ENCODE results near the gene SLC9A5. TPM values are rescaled to one million over a fixed set of nuclear protein-coding genes. Genes with fewer than 3 reads are reported as not detected.

SLC9A5 gene
- total and polyA plus RNA-seq, 3 donors from 2014 or later, result 4.8 to 15.7 (median 6.8) TPM

GRCh38 chr16:67264277-67264676 is 15.5 kb downstream of the SLC9A5 start:
- no peak overlapping the region for H3K27ac ChIP-seq
- TF ChIP-seq CTCF (IDR thresholded peaks at IDR 0.05), result no peak
- no peak for TF ChIP-seq POLR2A (IDR thresholded peaks at IDR 0.05)
- H3K4me3 ChIP-seq, result no peak overlapping the region
- no peaks in the 10 kb centered on the region for H3K9me3 ChIP-seq
- WGBS, 2 donors, result 82 to 89% methylated on average over 2 to 9 of the region's 9 CpGs
- H3K36me3 ChIP-seq (ENCODE audit: low read depth, missing control alignments), result no peaks in the 10 kb centered on the region
- DNase-seq, result no peak
- no peaks in the 10 kb centered on the region for H3K4me1 ChIP-seq
- H3K27me3 ChIP-seq, result no peaks in the 10 kb centered on the region
- intact Hi-C loops (cut with DNase I; ENCODE audit: low total_unique reads), result no loop called here

GRCh38 chr16:67264866-67265265 is 16.1 kb downstream of the SLC9A5 start:
- WGBS, 2 donors, result 89 to 92% methylated on average over 5 of the region's 5 CpGs
- DNase-seq, result no peak
- Histone ChIP-seq H3K27ac (no peak overlapping the region), H3K27me3 (no peaks in the 10 kb centered on the region), H3K4me3 (no peak overlapping the region), H3K4me1 (no peaks in the 10 kb centered on the region), H3K9me3 (no peaks in the 10 kb centered on the region), H3K36me3 (ENCODE audit: low read depth, missing control alignments) (no peaks in the 10 kb centered on the region)
- TF ChIP-seq CTCF (IDR thresholded peaks at IDR 0.05), result no peak
- TF ChIP-seq POLR2A (IDR thresholded peaks at IDR 0.05), result no peak
- intact Hi-C loops (cut with DNase I; ENCODE audit: low total_unique reads), result no loop called here

GRCh38 chr16:67265834-67266233 is 17.1 kb downstream of the SLC9A5 start:
- 74 to 76% methylated on average over 7 to 8 of the region's 8 CpGs for WGBS, 2 donors
- no peak for DNase-seq
- no peaks in the 10 kb centered on the region for H3K9me3 ChIP-seq
- no peak for TF ChIP-seq POLR2A (IDR thresholded peaks at IDR 0.05)
- no peak for TF ChIP-seq CTCF (IDR thresholded peaks at IDR 0.05)
- H3K27ac ChIP-seq, result no peak overlapping the region
- no peaks in the 10 kb centered on the region for H3K36me3 ChIP-seq (ENCODE audit: low read depth, missing control alignments)
- no peaks in the 10 kb centered on the region for H3K27me3 ChIP-seq
- intact Hi-C loops (cut with DNase I; ENCODE audit: low total_unique reads), result no loop called here
- no peak overlapping the region for H3K4me3 ChIP-seq
- H3K4me1 ChIP-seq, result no peaks in the 10 kb centered on the region

- WGBS, 2 donors, result 70 to 81% methylated on average over 5 of the region's 5 CpGs
- H3K9me3 ChIP-seq, result no peaks in the 10 kb centered on the region
- no peak for DNase-seq
- intact Hi-C loops (cut with DNase I; ENCODE audit: low total_unique reads), result no loop called here
- no peaks in the 10 kb centered on the region for H3K4me1 ChIP-seq
- H3K36me3 ChIP-seq (ENCODE audit: low read depth, missing control alignments), result no peaks in the 10 kb centered on the region
- H3K27ac ChIP-seq, result no peak overlapping the region
- no peak overlapping the region for H3K4me3 ChIP-seq
- no peaks in the 10 kb centered on the region for H3K27me3 ChIP-seq
- TF ChIP-seq CTCF (IDR thresholded peaks at IDR 0.05) (no peak), POLR2A (IDR thresholded peaks at IDR 0.05) (no peak)
These were observed 19.4 kb downstream of the SLC9A5 start for GRCh38 chr16:67268136-67268579.

- intact Hi-C loops (cut with DNase I; ENCODE audit: low total_unique reads), result no loop called here
- DNase-seq, result no peak
- 78 to 85% methylated on average over 4 to 5 of the region's 5 CpGs for WGBS, 2 donors
These were observed 21.0 kb downstream of the SLC9A5 start for GRCh38 chr16:67269766-67270165.

More at GRCh38 chr16:67269766-67270165, 21.0 kb downstream of the SLC9A5 start:
- H3K27ac ChIP-seq, result no peak overlapping the region
- TF ChIP-seq POLR2A (IDR thresholded peaks at IDR 0.05) (no peak), CTCF (IDR thresholded peaks at IDR 0.05) (no peak)
- no peak overlapping the region for H3K4me3 ChIP-seq
- H3K9me3 ChIP-seq, result no peaks in the 10 kb centered on the region
- no peaks in the 10 kb centered on the region for H3K36me3 ChIP-seq (ENCODE audit: low read depth, missing control alignments)
- H3K27me3 ChIP-seq, result no peaks in the 10 kb centered on the region
- no peaks in the 10 kb centered on the region for H3K4me1 ChIP-seq

All from testis (tissue), 3 donors.